Gastrocnemius medialis (tissue), 4 donors: ENCODE data around the gene TSR3.

Experiments
- CTCF ChIP-seq, 5 experiments: fragments of 450-650 bp in 3 of 5; fragments of 200-600 bp in 2 of 5; sonication (generic) in 2 of 5; IDR thresholded peaks in 4 of 5; conservative IDR thresholded peaks in 1 of 5; 1 replicate in 4 of 5; 2 replicates in 1 of 5; pipeline ENCODE4 v1.5.1; 2016 to 2019; ENCODE audit warnings: antibody characterized with exemption in 5 of 5, mild to moderate bottlenecking in 3 of 5, moderate library complexity in 3 of 5
- POLR2A ChIP-seq, 2 donors: fragments of 450-650 bp; IDR thresholded peaks; one replicate each; pipeline ENCODE4 v1.6.1; 2017; ENCODE audit warnings: antibody characterized with exemption in 2 of 2, mild to moderate bottlenecking in 2 of 2, moderate library complexity in 2 of 2

- TF ChIP-seq CTCF (IDR thresholded peaks at IDR 0.05 in 4 of 5, conservative IDR thresholded peaks at IDR 0.05 in 1 of 5) = no peak
- no peak for TF ChIP-seq POLR2A (IDR thresholded peaks at IDR 0.05)
Observed at GRCh38 chr16:1322407-1322806, 29.3 kb downstream of the TSR3 start.
